ENCODE measurements around the gene HPCAL1.

The HPCAL1 gene

DNA sequence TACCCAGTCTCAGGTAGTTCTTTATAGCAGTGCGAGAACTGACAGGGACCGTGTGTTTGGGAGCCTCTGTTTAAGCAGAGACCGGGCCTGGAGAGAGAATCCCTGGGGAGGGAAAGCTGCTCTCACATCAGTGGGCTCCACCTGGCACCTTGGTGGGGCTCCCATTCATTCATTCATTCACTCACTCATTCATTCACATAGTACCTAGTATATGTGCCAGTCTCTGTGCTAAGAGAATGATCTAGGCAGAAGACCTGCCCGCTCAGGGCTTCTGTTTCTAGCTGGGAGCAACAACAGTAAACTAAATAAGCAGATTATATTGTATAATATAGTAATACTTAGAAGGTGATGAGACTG, 17.8 kb downstream of the HPCAL1 start:
- no peak for DNase-seq

DNA sequence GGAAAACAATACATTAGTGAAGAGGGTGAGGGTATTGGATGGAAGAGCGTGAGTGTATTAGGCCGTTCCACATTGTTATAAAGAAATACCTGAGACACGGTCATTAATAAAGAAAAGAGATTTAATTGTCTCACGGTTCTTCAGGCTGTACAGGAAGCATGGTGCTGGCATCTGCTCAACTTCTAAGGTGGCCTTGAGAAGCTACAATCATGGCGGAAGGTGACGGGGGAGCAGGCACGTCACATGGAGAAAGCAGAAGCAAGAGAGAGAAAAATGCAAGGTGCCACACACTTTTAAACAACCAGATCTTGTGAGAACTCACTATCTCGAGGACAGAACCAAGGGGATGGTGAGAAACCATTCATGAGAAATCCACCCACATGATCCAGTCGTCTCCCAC, 18.2 kb downstream of the HPCAL1 start:
- DNase-seq = no peak

DNA sequence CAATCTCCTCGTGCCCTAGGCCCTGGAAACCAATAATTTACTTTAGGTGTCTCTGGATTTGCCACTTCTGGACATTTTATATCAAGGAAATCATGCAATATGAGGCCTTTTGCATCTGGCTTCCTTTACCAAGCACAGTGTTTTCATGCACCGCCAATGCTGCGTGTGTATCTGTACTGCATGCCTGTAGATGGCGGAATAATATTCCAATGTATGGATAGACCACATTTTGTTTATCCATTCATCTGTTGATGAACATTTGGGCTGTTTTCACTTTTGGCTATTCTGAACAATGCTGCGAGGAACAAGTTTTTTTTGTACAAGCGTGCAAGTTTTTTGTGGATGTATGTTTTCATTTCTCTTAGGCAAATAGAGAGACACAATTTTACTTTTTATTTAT, 18.9 kb downstream of the HPCAL1 start:
- DNase-seq = no peak

DNA sequence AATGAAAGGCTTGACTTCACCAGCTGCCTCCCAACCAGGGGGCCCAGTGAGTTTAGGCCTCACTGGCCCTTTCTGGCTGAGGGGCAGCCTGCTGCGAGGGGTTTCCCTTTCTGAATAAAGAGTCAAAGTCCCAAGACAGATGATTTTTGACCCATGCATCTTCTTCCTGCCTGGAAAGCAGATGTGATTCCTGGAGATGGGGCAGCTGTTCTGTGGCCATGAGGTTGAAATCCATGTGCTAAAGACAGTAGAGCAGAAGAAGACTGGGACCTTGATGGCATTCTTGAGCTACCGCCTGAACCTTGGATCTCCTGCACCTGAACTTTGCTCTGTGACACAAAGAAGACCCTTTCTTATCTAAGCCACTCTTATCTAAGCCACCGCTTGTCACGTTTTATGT, 19.8 kb downstream of the HPCAL1 start:
- DNase-seq = no peak

DNA sequence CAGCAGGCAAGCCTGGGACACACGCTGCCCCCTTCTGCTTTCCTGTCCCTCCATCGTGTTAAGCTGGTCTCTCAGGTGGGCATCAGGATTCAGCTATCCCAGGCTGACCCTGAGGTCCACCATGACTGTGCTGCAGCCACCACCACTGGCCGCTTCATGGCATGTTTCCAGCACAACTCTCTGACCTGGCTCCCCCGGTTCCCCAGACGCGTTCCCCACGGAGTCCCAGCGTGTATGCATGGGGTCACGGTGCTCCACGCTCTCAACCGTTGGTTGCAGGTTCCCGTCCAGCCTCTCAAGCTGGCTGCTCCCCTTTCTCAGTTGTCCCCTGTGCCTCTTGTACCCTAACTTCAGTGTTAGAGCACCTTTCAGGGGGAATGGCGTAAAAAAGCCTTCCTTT, 20.3 kb downstream of the HPCAL1 start:
- DNase-seq = no peak

DNA sequence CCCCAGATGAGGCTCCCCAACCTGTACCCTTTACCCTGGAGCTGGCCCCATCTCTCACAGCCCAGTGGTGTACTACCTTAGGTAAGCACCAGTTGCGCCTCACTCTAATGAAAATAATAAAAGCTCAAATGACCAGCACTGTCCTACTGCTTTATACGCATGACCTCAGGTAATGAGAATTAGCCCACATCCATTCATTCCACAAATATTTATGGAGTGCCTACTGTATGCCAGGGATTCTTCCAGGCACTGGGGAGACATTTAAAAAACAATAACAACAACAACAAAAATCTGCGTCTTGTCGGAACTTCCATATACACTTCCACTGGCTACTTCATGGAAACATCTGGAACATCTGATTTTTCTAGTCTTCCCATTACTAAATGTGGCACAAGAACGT, 20.8 kb downstream of the HPCAL1 start:
- DNase-seq = no peak

DNA sequence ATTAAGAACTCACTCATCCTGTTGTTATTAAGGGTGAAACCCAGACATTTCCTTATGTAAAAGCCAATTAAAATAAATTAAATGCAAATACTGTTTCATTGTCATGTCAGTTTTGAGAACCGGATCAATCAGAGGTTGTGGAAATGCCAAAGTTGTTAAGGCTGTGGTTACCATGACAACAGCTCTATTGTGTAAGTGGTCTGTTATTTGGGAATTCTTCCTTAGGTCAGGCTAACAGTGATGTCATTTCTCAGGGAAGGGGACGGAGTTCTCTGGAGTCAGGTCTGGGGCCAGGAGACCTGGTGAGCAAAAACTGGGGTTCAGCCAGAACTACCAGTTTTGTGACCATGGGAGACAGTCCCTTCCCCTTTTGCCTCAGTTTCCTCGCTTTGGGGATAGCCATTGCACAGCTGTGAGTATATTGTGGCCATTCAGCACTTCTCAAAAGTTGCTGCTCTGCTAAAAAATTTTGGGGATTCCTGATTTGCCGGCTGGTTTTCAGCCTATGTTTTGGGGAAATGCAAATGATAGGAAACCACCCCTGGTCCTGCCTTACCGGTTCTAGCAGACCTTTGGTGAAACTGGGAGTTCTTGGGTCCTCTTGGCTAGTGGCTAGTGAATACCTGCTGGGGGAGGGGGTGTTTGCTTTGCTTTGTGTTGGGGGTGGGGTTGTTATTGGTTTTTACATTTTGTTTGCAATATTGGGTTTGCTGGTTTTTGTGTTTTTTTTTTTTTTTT, 21.6 kb downstream of the HPCAL1 start:
- no peak for DNase-seq

DNA sequence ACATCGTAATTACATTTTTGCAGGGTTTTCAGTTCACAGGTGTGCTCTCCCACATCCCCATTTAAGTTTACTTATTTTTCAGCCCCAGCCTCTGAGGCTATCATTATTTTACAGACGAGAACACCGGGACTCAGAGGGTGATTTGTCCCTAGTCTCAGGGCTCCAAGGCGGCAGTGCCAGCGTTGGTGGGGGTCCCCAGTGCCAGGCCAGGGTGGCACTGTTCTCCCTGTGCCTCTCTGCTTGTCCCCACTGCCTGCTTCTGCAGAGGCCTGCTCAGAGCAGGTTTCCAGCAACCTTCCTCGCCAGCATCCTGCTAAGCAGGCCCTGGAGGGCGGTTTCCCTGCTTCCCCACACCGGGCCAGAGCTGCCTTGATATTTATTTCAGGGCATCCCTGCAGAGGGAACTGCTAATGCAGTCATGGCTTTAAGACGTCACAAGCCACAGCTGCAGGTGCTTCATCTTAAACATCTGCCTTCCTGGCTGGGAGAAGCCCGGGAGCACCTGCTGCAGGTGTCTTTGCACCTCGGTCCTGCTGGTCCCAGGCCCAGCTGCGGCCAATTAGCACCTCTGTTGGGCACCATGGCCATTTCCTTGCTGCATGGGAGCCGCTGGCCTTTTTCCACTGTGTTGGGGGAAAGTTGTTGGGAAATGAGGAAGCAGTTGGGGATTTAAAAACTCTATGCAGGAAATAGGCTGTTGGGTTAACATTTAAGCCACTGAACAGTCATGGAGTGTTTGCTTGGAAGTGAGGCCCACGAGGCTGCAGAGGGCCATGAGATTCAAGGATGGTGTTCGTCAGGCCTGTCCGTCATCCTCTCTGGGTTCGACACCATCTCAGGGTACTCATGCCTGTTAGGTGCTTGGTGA, 22.8 kb downstream of the HPCAL1 start:
- DNase-seq = no peak

DNA sequence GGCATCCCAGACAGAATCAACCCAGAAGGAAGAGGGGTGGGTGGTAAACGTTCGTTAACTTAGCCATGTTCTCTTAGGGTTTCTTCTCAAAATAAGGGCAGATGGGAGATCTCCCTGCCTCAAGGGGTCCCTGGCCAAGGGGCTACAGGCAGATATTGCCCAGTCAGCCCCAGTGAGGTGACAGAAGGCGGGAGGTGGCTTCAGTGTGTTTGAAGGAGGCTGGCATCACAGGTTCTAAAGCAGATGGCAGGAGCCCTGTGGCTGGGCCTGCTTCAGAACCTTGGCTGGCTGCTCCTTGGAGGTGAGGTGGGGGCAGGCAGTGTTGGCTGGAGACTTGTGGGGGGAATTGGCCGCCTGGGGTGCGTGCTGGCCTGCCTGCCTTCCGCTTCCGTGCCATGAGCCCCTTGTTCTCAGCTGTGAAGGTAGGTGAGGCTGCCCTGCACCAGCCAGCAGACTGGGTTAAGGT, 23.5 kb downstream of the HPCAL1 start:
- no peak for DNase-seq

DNA sequence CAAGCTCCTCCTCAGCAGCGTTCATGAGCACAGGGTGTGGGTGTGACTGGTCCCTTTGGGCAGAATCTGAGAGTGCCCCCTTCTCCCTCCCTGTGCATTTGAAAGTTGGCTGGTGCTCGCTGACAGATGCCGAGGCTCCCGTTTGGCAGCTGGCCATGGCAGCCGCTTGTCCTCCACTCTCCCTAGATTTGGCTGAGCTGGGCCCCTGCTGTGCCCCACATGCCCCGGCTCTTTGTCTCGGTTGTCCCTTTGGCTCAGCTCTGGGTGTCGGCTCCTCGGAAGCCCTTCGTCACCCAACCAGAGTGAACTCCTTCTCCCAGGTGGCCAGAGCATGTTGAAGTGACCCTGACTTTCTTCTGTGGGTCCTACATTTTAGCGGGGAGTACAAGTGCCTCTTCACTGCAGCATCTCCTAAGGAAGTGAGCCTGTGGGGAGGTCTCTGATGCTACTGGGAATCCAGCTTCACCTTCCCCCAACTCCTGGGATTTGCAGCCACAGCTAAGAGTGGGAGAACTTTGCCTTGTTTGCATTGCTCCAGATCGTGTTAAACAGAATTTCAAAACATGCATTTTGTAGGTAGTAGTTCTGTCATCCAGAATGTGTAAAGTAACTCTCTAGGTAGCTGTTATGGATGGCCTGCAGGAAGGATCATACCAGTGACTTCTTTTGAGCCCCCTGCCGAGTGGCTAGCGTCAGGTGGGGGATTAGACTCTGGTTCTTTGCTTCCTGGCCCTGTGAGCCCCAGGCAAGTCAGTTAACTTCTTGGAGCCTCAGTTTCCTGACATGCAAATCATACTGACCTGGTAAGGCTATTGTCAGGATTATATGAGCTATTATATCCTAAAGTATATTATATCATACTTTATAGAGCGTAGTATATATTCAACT, 24.2 kb downstream of the HPCAL1 start:
- DNase-seq = peak in 23 of 58 donors; percentile 8 to 61 (median 21)

DNA sequence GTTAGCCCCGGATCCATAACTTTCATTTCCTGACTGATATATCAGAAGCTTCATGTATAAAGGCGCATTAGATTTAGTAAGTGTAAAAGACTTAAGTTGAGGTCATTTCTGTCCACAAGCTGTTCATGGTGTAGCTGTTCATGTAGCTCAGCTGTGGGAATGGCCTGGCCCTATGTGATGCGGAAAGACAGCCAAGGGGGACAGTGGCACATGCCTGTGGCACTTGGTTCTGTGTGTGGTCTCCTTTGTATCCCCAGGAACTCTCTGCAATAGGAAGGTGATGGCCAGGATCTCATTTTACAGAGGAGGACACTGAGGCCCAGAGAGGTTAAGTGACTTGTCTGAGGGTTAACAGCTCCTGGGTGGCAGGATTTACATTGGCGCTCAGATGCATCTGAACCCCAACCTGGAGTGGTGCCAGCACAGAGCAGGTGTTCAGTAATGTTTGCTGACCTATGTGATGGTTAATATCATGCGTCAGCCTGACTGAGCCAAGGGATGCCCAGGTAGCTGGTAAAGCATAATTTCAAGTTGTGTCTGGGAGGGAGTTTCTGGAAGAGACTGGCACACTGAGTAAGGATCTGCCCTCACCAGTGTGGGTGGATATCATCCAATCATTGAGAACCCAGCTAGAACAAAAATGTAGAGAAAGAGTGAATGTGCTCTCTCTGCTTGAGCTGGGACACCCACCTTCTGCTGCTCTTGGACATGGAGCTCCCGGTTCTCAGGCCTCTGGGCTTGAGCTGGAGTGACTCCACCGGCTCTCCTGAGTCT, 25.4 kb downstream of the HPCAL1 start:
- no peak for DNase-seq

DNA sequence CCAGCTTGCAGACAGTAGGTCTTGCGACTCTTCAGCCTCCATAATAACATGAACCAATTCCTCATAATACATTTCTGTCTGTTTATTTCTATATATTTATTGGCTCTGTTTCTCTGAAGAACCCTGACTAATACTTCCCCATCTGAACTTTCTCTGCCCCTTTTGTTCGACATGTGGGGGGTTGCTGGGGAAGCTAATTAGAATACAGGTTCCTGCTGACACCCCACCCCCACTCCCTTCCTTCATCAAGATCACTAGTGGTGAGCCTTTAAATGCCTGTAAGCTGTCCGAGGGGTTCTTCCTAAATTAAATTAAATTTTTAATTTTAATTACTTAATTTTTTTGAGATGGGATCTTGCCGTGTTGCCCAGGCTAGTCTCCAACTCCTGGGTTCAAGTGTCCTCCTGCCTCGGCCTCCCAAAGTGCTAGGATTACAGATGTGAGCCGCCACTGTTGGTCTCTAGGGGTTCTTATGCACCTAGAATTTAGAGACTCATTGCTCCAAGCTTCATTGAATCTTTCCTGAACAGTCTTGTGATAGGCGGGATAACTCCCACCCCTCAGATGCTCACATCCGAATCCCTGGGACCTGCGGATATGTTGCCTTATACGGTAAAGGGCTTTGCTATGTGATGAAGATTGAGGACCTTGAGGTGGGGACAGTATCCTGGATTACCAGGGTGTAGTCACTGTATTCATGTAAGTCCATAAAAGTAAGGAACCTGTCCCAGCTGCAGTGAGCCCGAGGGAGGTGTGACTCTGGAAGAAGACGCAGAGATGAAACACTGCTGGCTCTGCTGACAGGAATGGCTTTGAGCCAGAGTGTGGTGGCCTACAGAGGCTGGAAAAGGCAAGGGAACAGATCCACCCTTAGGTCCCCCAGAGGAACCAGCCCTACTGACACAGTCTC, 26.2 kb downstream of the HPCAL1 start:
- no peak for DNase-seq

DNA sequence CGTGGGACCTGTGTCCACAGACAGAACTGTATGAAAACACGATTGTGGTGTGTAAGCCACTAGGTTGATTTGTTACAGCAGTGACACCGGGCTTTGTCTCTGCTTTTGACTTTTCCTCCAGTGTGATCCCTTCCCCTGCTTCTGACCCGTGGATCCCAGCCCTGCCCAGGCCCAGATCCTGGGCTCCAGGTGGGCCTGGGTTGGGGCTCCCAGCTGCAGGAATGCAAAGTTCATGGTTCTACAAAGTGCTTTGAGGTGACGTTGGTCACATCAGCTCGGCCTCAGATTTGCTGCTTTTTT, 26.8 kb downstream of the HPCAL1 start:
- no peak for DNase-seq

DNA sequence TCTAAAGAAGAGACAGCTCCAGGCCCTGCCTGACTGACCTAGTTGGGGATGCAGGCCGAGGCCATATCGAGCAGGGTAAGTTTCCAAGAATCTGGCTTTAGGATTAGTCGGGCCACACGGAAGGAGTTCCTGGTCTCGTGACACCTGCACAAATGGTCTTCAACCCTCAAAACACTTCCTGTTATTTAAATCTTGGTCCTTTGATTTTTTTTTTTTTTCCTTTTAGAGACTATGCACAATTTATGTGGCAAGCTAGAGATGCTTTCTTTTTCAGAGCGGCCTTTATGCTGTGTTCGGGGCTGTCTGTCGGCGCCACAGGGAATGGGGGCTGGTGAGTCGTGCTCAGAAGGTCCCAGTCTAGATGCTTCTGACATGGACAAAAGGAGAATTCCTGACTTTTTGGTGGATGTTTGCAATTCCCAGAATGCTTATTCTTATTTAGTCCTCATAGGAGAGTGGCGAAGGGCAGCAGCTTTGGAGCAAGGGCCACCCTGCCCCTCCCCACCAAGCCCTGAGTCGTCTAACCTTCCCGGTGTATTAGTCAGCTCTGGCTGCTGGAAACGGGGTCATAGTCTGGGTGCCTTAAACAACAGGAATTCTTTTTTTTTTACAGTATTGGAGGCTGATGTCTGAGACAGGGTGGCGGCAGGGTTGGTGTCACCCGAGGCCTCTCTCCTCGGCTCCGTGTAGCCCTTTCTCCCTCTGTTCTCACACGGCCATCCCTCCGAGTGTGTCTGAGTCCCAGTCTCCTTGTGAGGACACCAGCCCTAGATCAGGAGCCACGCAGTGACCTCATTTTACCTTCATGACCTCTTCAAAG, 27.4 kb downstream of the HPCAL1 start:
- no peak for DNase-seq

DNA sequence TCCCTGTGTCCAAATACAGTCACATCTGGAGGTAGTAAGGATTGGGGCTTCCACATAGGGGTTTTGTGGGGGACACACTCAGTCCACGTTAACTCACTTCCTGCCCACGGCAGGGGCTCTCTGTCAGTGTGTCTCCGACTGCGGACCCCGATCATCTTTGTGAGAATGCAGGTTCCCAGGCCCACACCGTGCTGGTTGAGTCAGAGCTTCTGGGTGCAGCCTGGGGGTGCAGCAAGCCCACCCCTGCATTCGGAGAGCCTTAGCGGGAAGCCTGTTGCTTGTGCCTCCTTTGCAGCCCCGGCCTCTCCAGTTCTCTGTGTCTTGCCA, 28.0 kb downstream of the HPCAL1 start:
- DNase-seq = no peak

DNA sequence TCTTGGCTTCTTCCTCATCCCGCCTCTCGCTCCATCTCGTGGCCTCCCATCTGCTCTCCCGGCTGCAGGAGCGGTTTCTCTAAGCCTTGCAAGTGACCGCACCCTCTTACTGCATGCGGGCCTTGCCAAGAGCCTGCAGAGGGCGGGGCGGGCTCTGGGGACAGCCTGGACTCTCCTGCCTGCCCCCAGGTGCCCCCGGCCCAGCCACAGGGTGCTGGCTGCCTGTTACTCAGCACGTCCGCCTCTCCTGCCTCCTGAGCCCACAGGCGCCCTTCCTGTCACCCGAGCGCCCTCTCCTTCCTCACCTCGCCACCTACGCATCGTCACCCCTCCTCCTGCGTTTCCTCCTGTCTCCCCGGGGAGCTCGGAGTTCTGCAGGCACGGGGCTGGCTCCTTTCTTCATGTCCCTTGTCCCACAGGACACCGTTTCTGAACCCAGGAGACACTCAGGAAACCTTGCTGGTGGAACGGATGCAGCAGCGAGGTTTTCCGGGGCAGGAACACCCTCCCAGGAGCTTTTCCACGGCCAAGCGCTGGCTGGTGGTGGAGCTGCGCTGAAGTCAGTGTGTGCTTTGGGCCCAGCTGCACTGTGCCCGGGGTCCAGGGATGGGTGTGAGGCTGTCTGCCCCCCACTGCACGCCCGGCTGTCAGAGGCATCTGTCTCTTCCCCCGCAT, 28.5 kb downstream of the HPCAL1 start:
- DNase-seq = no peak

DNA sequence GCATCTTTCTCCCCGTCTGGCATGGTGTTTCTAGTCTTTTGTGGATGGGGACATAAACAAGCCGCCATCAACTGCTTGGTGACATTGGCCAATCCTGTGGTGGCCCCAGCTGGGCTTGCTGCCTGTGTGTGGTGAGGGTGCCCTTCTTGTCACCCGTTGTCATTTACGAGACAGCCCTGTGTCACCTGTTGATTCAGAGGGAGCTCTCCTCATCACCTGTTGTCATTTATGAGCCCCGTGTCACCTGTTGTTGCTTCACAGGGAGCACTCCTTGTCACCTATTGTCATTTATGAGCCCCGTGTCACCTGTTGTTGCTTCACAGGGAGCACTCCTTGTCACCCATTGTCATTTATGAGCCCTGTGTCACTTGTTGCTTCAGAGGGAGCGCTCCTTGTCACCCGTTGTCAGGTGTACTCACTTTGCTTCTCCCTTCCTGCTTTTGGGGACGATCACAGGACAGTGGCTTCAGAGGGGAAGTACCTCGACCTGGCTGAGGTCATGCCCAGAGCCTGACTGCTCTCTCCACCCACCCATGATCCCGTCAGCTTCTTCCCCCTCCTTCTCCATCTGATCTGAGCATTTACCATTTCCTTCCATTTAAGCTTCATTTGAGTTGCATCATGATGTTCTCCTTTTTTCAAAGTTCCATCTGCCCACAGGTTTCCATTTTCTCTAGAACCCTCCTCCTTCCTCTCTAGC, 29.1 kb downstream of the HPCAL1 start:
- no peak for DNase-seq
